HUES48 (cell line): ENCODE data around the gene SLC23A2.
"Not testable (repeated sequence)": the region's sequence is repeated elsewhere in the genome, so short reads cannot be mapped to it uniquely, and the experiment has no call there.

Source experiments
- H3K27ac ChIP-seq: one replicate; pipeline ENCODE4 v1.7.0; 2013; ENCODE audit warnings: low read depth, low read length, inconsistent platforms
- H3K27me3 ChIP-seq: 2 replicates; pipeline ENCODE4 v1.6.1; 2013; ENCODE audit warnings: mild to moderate bottlenecking, low read length; ENCODE audit not compliant: control insufficient read depth, insufficient read depth
- H3K36me3 ChIP-seq: 2 replicates; pipeline ENCODE4 v1.6.1; 2013; ENCODE audit warnings: low read length; ENCODE audit not compliant: control insufficient read depth, insufficient read depth
- H3K4me1 ChIP-seq: 2 replicates; pipeline ENCODE4 v1.6.1; 2013; ENCODE audit warnings: mild to moderate bottlenecking, low read length; ENCODE audit not compliant: control insufficient read depth, insufficient read depth
- H3K4me3 ChIP-seq: 2 replicates; pipeline ENCODE4 v1.5.1; 2013; ENCODE audit warnings: mild to moderate bottlenecking, low read depth, low read length
- H3K9ac ChIP-seq: 2 replicates; pipeline ENCODE4 v1.6.1; 2013; ENCODE audit warnings: mild to moderate bottlenecking, low read depth, low read length, moderate library complexity
- H3K9me3 ChIP-seq: 2 replicates; pipeline ENCODE4 v1.6.1; 2013; ENCODE audit warnings: low read length; ENCODE audit not compliant: control insufficient read depth, insufficient read depth

The SLC23A2 gene

GRCh38 chr20:4926531-4927156 is 74.7 kb downstream of the SLC23A2 start:
- Histone ChIP-seq H3K27ac (no peak overlapping the region), H3K4me3 (no peak overlapping the region), H3K4me1 (peaks cover 7% of the 10 kb centered on the region), H3K9ac (no peak overlapping the region), H3K9me3 (no peaks in the 10 kb centered on the region), H3K36me3 (no peaks in the 10 kb centered on the region), H3K27me3 (no peaks in the 10 kb centered on the region)

GRCh38 chr20:4925842-4926530 is 75.3 kb downstream of the SLC23A2 start:
- Histone ChIP-seq H3K9ac (no peak overlapping the region), H3K27ac (no peak overlapping the region), H3K4me1 (peaks cover 8% of the 10 kb centered on the region), H3K27me3 (no peaks in the 10 kb centered on the region), H3K36me3 (no peaks in the 10 kb centered on the region), H3K4me3 (no peak overlapping the region), H3K9me3 (no peaks in the 10 kb centered on the region)

GRCh38 chr20:4924446-4924845 is 76.9 kb downstream of the SLC23A2 start:
- Histone ChIP-seq H3K27me3 (no peaks in the 10 kb centered on the region), H3K36me3 (no peaks in the 10 kb centered on the region), H3K9me3 (no peaks in the 10 kb centered on the region), H3K27ac (no peak overlapping the region), H3K4me3 (no peak overlapping the region), H3K9ac (no peak overlapping the region), H3K4me1 (peaks cover 8% of the 10 kb centered on the region)

GRCh38 chr20:4924032-4924431 is 77.3 kb downstream of the SLC23A2 start:
- H3K9me3 ChIP-seq = no peaks in the 10 kb centered on the region
- H3K4me3 ChIP-seq = no peak overlapping the region
- H3K9ac ChIP-seq = no peak overlapping the region
- no peak overlapping the region for H3K27ac ChIP-seq
- H3K36me3 ChIP-seq = no peaks in the 10 kb centered on the region
- no peaks in the 10 kb centered on the region for H3K27me3 ChIP-seq
- H3K4me1 ChIP-seq = peaks cover 8% of the 10 kb centered on the region

- Histone ChIP-seq H3K27me3 (no peaks in the 10 kb centered on the region), H3K9ac (no peak overlapping the region), H3K9me3 (no peaks in the 10 kb centered on the region), H3K4me1 (peaks cover 14% of the 10 kb centered on the region), H3K27ac (no peak overlapping the region), H3K4me3 (no peak overlapping the region), H3K36me3 (no peaks in the 10 kb centered on the region)
Measured at GRCh38 chr20:4922186-4922585, 79.1 kb downstream of the SLC23A2 start.

- H3K4me1 ChIP-seq = peaks cover 15% of the 10 kb centered on the region
- not testable (repeated sequence) for H3K27me3 ChIP-seq, H3K9me3 ChIP-seq, H3K36me3 ChIP-seq, H3K27ac ChIP-seq, H3K4me3 ChIP-seq, H3K9ac ChIP-seq
Measured at GRCh38 chr20:4921271-4921670, 80.0 kb downstream of the SLC23A2 start.

GRCh38 chr20:4920655-4921054 is 80.7 kb downstream of the SLC23A2 start:
- H3K4me3 ChIP-seq = no peak overlapping the region
- no peaks in the 10 kb centered on the region for H3K27me3 ChIP-seq
- H3K9ac ChIP-seq = no peak overlapping the region
- peaks cover 15% of the 10 kb centered on the region for H3K4me1 ChIP-seq
- H3K9me3 ChIP-seq = no peaks in the 10 kb centered on the region
- H3K36me3 ChIP-seq = no peaks in the 10 kb centered on the region
- no peak overlapping the region for H3K27ac ChIP-seq

- Histone ChIP-seq H3K36me3 (no peaks in the 10 kb centered on the region), H3K4me1 (peaks cover 15% of the 10 kb centered on the region), H3K4me3 (no peak overlapping the region), H3K9ac (no peak overlapping the region), H3K27ac (no peak overlapping the region), H3K27me3 (no peaks in the 10 kb centered on the region), H3K9me3 (no peaks in the 10 kb centered on the region)
Measured at GRCh38 chr20:4920131-4920530, 81.2 kb downstream of the SLC23A2 start.

- Histone ChIP-seq H3K9me3 (no peaks in the 10 kb centered on the region), H3K9ac (no peak overlapping the region), H3K4me1 (peaks cover 15% of the 10 kb centered on the region), H3K36me3 (no peaks in the 10 kb centered on the region), H3K27ac (no peak overlapping the region), H3K4me3 (no peak overlapping the region), H3K27me3 (no peaks in the 10 kb centered on the region)
Measured at GRCh38 chr20:4919047-4919704, 82.1 kb downstream of the SLC23A2 start.

- H3K4me3 ChIP-seq = no peak overlapping the region
- no peaks in the 10 kb centered on the region for H3K36me3 ChIP-seq
- H3K27me3 ChIP-seq = no peaks in the 10 kb centered on the region
- H3K9me3 ChIP-seq = no peaks in the 10 kb centered on the region
- H3K4me1 ChIP-seq = peaks cover 15% of the 10 kb centered on the region
- H3K27ac ChIP-seq = no peak overlapping the region
- no peak overlapping the region for H3K9ac ChIP-seq
Measured at GRCh38 chr20:4918473-4918872, 82.8 kb downstream of the SLC23A2 start.
